GM18517 (cell line): Measurements from ENCODE around the gene TSPAN18.

ENCODE experiments used
- ATAC-seq: cut with Tn5 transposase; IDR thresholded peaks from one replicate; pipeline ENCODE4 v1.9.1; 2021; ENCODE audit warnings: mild to moderate bottlenecking, moderate library complexity; ENCODE audit not compliant: unreplicated experiment

The TSPAN18 gene

GRCh38 chr11:44936525-44936924, 209.8 kb downstream of the TSPAN18 start:
- no peak for ATAC-seq

- no peak for ATAC-seq
These were observed 210.3 kb downstream of the TSPAN18 start for GRCh38 chr11:44936951-44937543.

GRCh38 chr11:44938066-44938691, 211.4 kb downstream of the TSPAN18 start:
- no peak for ATAC-seq

- no peak for ATAC-seq
These were observed 213.1 kb downstream of the TSPAN18 start for GRCh38 chr11:44939673-44940395.

- ATAC-seq, result no peak
These were observed 213.6 kb downstream of the TSPAN18 start for GRCh38 chr11:44940404-44940803.

- ATAC-seq, result no peak
These were observed 214.1 kb downstream of the TSPAN18 start for GRCh38 chr11:44940835-44941234.

GRCh38 chr11:44941259-44942021, 214.7 kb downstream of the TSPAN18 start:
- no peak for ATAC-seq

- ATAC-seq, result no peak
These were observed 215.5 kb downstream of the TSPAN18 start for GRCh38 chr11:44942029-44942955.

- no peak for ATAC-seq
These were observed 216.4 kb downstream of the TSPAN18 start for GRCh38 chr11:44943118-44943517.

GRCh38 chr11:44943696-44944095, 216.9 kb downstream of the TSPAN18 start:
- ATAC-seq, result no peak

GRCh38 chr11:44944181-44944852, 217.6 kb downstream of the TSPAN18 start:
- ATAC-seq, result no peak

GRCh38 chr11:44944853-44945235, 218.1 kb downstream of the TSPAN18 start:
- ATAC-seq, result no peak

GRCh38 chr11:44945666-44946065, 218.9 kb downstream of the TSPAN18 start:
- no peak for ATAC-seq

GRCh38 chr11:44946263-44946662, 219.5 kb downstream of the TSPAN18 start:
- no peak for ATAC-seq

- ATAC-seq, result no peak
These were observed 220.4 kb downstream of the TSPAN18 start for GRCh38 chr11:44947114-44947513.

GRCh38 chr11:44948155-44948554, 221.4 kb downstream of the TSPAN18 start:
- no peak for ATAC-seq

GRCh38 chr11:44949160-44950030, 222.6 kb downstream of the TSPAN18 start:
- no peak for ATAC-seq

- no peak for ATAC-seq
These were observed 223.4 kb downstream of the TSPAN18 start for GRCh38 chr11:44950031-44950624.
